Keratinocyte (primary cell): Measurements from ENCODE around the gene MYBPH.

Experiments used
- CTCF ChIP-seq, 3 experiments: IDR thresholded peaks in 1 of 3; conservative IDR thresholded peaks in 1 of 3; optimal IDR thresholded peaks in 1 of 3; 2 replicates in 2 of 3; 3 replicates in 1 of 3; pipeline versions ENCODE3 to v1.5.1; 2011; ENCODE audit warnings: low read length in 3 of 3, mild to moderate bottlenecking in 3 of 3, moderate library complexity in 2 of 3, control low read depth in 1 of 3, inconsistent platforms in 1 of 3; ENCODE audit not compliant: insufficient read depth in 2 of 3; ENCODE audit errors: extremely low read depth in 1 of 3
- EZH2 ChIP-seq: IDR thresholded peaks from one replicate; pipeline ENCODE4 v1.6.1; 2012; ENCODE audit warnings: inconsistent platforms, mild to moderate bottlenecking, low read length, moderate library complexity

GRCh38 chr1:203135636-203136305 lies 39.9 kb downstream of the MYBPH start:
- TF ChIP-seq CTCF (optimal IDR thresholded peaks at IDR 0.05 in 1 of 3, IDR thresholded peaks at IDR 0.05 in 1 of 3, conservative IDR thresholded peaks at IDR 0.05 in 1 of 3; ENCODE audit: extremely low read depth in 1 of 3, insufficient read depth in 2 of 3, low read length in 3 of 3) (no peak), EZH2 (no peak)
